GM23248 (cell line): ENCODE measurements around the gene ESRP2. TPM values are rescaled to one million over a fixed set of nuclear protein-coding genes. Genes with fewer than 3 reads are reported as not detected.

Experiments used
- DNase-seq: peaks from one replicate; pipeline ENCODE4 v3.0.0-alpha.2; 2015
- H2AFZ ChIP-seq: fragments of 200-600 bp; sonication (generic); 2 replicates; pipeline ENCODE4 v1.6.1; 2016; ENCODE audit warnings: antibody characterized with exemption
- H3F3A ChIP-seq: fragments of 200-600 bp; sonication (generic); 2 replicates; pipeline ENCODE4 v1.6.1; 2016; ENCODE audit warnings: mild to moderate bottlenecking, antibody characterized with exemption, mixed run types; ENCODE audit not compliant: insufficient read depth
- H3K27ac ChIP-seq: fragments of 200-600 bp; sonication (generic); 2 replicates; pipeline ENCODE4 v1.5.1; 2016; ENCODE audit warnings: mild to moderate bottlenecking
- H3K27me3 ChIP-seq: fragments of 200-600 bp; sonication (generic); replicated peaks from 2 replicates; pipeline ENCODE4 v1.6.1; 2016; ENCODE audit warnings: mild to moderate bottlenecking; ENCODE audit not compliant: insufficient read depth
- H3K36me3 ChIP-seq: fragments of 200-600 bp; sonication (generic); 2 replicates; pipeline ENCODE4 v1.6.1; 2016; ENCODE audit warnings: low read depth, mild to moderate bottlenecking
- H3K4me1 ChIP-seq: fragments of 200-600 bp; sonication (generic); 2 replicates; pipeline ENCODE4 v1.6.1; 2016; ENCODE audit warnings: mild to moderate bottlenecking; ENCODE audit not compliant: insufficient read depth
- H3K4me2 ChIP-seq: fragments of 200-600 bp; sonication (generic); one replicate; pipeline ENCODE4 v1.6.1; 2016; ENCODE audit warnings: mild to moderate bottlenecking; ENCODE audit not compliant: unreplicated experiment
- H3K4me3 ChIP-seq: fragments of 200-600 bp; sonication (generic); 2 replicates; pipeline ENCODE4 v1.5.1; 2016; ENCODE audit warnings: mild to moderate bottlenecking
- H3K79me2 ChIP-seq: fragments of 200-600 bp; sonication (generic); 2 replicates; pipeline ENCODE4 v1.6.1; 2016; ENCODE audit warnings: mild to moderate bottlenecking; ENCODE audit not compliant: insufficient read depth
- H3K9ac ChIP-seq: fragments of 200-600 bp; sonication (generic); 2 replicates; pipeline ENCODE4 v1.6.1; 2016; ENCODE audit warnings: mild to moderate bottlenecking
- H3K9me2 ChIP-seq: fragments of 200-600 bp; sonication (generic); 2 replicates; pipeline ENCODE4 v1.6.1; 2016; ENCODE audit warnings: mixed run types, mild to moderate bottlenecking, moderate library complexity; ENCODE audit not compliant: insufficient read depth
- H3K9me3 ChIP-seq: fragments of 200-600 bp; sonication (generic); one replicate; pipeline ENCODE4 v1.6.1; 2017; ENCODE audit warnings: low read depth
- H4K20me1 ChIP-seq: fragments of 200-600 bp; sonication (generic); 2 replicates; pipeline ENCODE4 v1.6.0; 2016; ENCODE audit not compliant: insufficient read depth
- EZH2 ChIP-seq: fragments of 200-600 bp; sonication (generic); IDR thresholded peaks from 2 replicates; pipeline ENCODE4 v1.6.1; 2018; ENCODE audit warnings: antibody characterized with exemption, mild to moderate bottlenecking; ENCODE audit not compliant: insufficient read depth, poor library complexity, severe bottlenecking
- EZH2phosphoT487 ChIP-seq: fragments of 200-600 bp; sonication (generic); IDR thresholded peaks from 2 replicates; pipeline ENCODE4 v1.6.1; 2018; ENCODE audit warnings: antibody characterized with exemption, moderate library complexity, mild to moderate bottlenecking, low read depth; ENCODE audit not compliant: insufficient read depth
- WGBS, 2 experiments: methylation state at CpG; one replicate each; pipeline ENCODE4 v1.1.6; 2015 to 2017; ENCODE audit warnings: low lambda C conversion rate in 2 of 2, low coverage in 1 of 2; ENCODE audit errors: missing lambda C conversion rate in 2 of 2; 5-methylcytosine and 5-hydroxymethylcytosine counted together
- in situ Hi-C: fragments of 300-500 bp; cut with MboI; formaldehyde crosslinking; loops from 2 replicates; pipeline ENCODE4 v1.15.0; 2020
- polyA plus RNA-seq: library from polyadenylated mRNA; unstranded; fragments of >200 nt; fragmentation: Nextera tagmentation; extraction: Ambion mirVana; gene quantifications from 2 replicates; pipeline ENCODE4 v1.2.1, GENCODE V29; 2016
- total RNA-seq: library from RNA; depleted of rRNA; stranded (reverse); fragments of >200 nt; shearing (Covaris generic); gene quantifications from 2 replicates; pipeline ENCODE4 v1.2.3, GENCODE V29; 2014

ESRP2 gene
- total and polyA plus RNA-seq, 2 experiments from 2014 or later = 0.32 to 0.34 TPM

- H3K9me2 ChIP-seq = no peaks in the 10 kb centered on the region
- no peaks in the 10 kb centered on the region for H3K4me1 ChIP-seq
- peaks cover 4% of the 10 kb centered on the region; the same call in 1 of the 2 replicates for H3K79me2 ChIP-seq
- H4K20me1 ChIP-seq = no peaks in the 10 kb centered on the region
- no peak overlapping the region for H3K4me2 ChIP-seq
- H3K27me3 ChIP-seq = no peaks in the 10 kb centered on the region
- TF ChIP-seq EZH2phosphoT487 = no peak
- no peak for TF ChIP-seq EZH2
- H3K9ac ChIP-seq = no peak overlapping the region
- no peak overlapping the region for H3K4me3 ChIP-seq
- no peak for DNase-seq
- no peaks in the 10 kb centered on the region for H3K36me3 ChIP-seq
- H3F3A ChIP-seq = no peaks in the 10 kb centered on the region
- no peaks in the 10 kb centered on the region for H3K9me3 ChIP-seq
- no peak overlapping the region for H3K27ac ChIP-seq
- H2AFZ ChIP-seq = no peak overlapping the region
- in situ Hi-C loops = no loop called here
- WGBS, 2 experiments = 94% methylated on average over 3 of the region's 3 CpGs
These were observed 19.7 kb downstream of the ESRP2 start for GRCh38 chr16:68216240-68216639.

DNA sequence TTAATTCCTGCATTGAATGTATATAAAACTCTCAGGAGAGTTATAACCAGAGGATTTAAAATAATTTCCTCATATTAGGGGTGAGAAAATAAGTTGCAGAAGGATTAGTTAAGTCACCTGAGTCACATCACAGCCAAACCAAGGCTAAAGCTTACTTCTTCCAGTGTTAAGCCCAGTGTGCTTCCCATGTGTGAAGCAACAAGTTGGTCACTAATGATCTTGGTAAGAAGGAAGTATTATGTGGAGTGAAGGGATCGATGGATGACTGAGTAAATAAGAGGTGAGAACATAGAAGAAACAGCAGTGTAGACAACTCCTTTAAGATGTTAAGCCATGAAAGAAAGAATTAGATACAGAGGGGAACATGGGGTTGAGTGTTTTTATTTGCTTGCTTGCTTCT lies 20.6 kb downstream of the ESRP2 start:
- H3K27ac ChIP-seq = no peak overlapping the region
- H3K9me2 ChIP-seq = no peaks in the 10 kb centered on the region
- WGBS, 2 experiments = 100% methylated on average over 1 of the region's 1 CpG
- H3K79me2 ChIP-seq = peaks cover 12% of the 10 kb centered on the region; the same call in 1 of the 2 replicates
- H3K36me3 ChIP-seq = no peaks in the 10 kb centered on the region
- H3K27me3 ChIP-seq = no peaks in the 10 kb centered on the region
- no peak for TF ChIP-seq EZH2
- no peak for TF ChIP-seq EZH2phosphoT487
- H3K9ac ChIP-seq = no peak overlapping the region
- H2AFZ ChIP-seq = no peak overlapping the region
- no peaks in the 10 kb centered on the region for H3F3A ChIP-seq
- DNase-seq = no peak
- in situ Hi-C loops = no loop called here
- H3K9me3 ChIP-seq = no peaks in the 10 kb centered on the region
- no peak overlapping the region for H3K4me3 ChIP-seq
- no peaks in the 10 kb centered on the region for H4K20me1 ChIP-seq
- H3K4me2 ChIP-seq = no peak overlapping the region
- no peaks in the 10 kb centered on the region for H3K4me1 ChIP-seq

- WGBS, 2 experiments = 50 to 57% methylated on average over 3 of the region's 3 CpGs
- Histone ChIP-seq H3K36me3 (no peaks in the 10 kb centered on the region), H2AFZ (no peak overlapping the region), H3K4me1 (no peaks in the 10 kb centered on the region), H3F3A (no peaks in the 10 kb centered on the region), H3K4me3 (no peak overlapping the region), H3K79me2 (peaks cover 12% of the 10 kb centered on the region; the same call in 1 of the 2 replicates), H4K20me1 (no peaks in the 10 kb centered on the region), H3K9ac (no peak overlapping the region), H3K27me3 (no peaks in the 10 kb centered on the region), H3K4me2 (no peak overlapping the region), H3K9me3 (no peaks in the 10 kb centered on the region), H3K9me2 (no peaks in the 10 kb centered on the region), H3K27ac (no peak overlapping the region)
- in situ Hi-C loops = no loop called here
- TF ChIP-seq EZH2phosphoT487 (no peak), EZH2 (no peak)
- DNase-seq = no peak
These were observed 21.2 kb downstream of the ESRP2 start for GRCh38 chr16:68214726-68215125.

GRCh38 chr16:68206245-68206644 lies 29.7 kb downstream of the ESRP2 start:
- H3K9ac ChIP-seq = no peak overlapping the region
- no peak overlapping the region for H3K27ac ChIP-seq
- H3F3A ChIP-seq = no peaks in the 10 kb centered on the region
- H3K9me2 ChIP-seq = 0 out of 2 replicates have a peak, but pooled peaks cover 4% of the 10 kb centered on the region
- H3K9me3 ChIP-seq = no peaks in the 10 kb centered on the region
- H3K4me3 ChIP-seq = no peak overlapping the region
- no peaks in the 10 kb centered on the region for H3K27me3 ChIP-seq
- H3K4me2 ChIP-seq = no peak overlapping the region
- H2AFZ ChIP-seq = no peak overlapping the region
- H3K36me3 ChIP-seq = no peaks in the 10 kb centered on the region
- H4K20me1 ChIP-seq = no peaks in the 10 kb centered on the region
- 94 to 96% methylated on average over 2 of the region's 2 CpGs for WGBS, 2 experiments
- H3K79me2 ChIP-seq = 0 out of 2 replicates have a peak, but pooled peaks cover 8% of the 10 kb centered on the region
- H3K4me1 ChIP-seq = no peaks in the 10 kb centered on the region
- in situ Hi-C loops = no loop called here
- no peak for DNase-seq
- no peak for TF ChIP-seq EZH2phosphoT487
- TF ChIP-seq EZH2 = no peak

GRCh38 chr16:68202091-68202519 lies 33.8 kb downstream of the ESRP2 start:
- Histone ChIP-seq H3K4me3 (no peak overlapping the region), H3K9me3 (no peaks in the 10 kb centered on the region), H2AFZ (no peak overlapping the region), H3K79me2 (no peaks in the 10 kb centered on the region), H3K27me3 (no peaks in the 10 kb centered on the region), H3K4me1 (no peaks in the 10 kb centered on the region), H3K9me2 (0 out of 2 replicates have a peak, but pooled peaks cover 4% of the 10 kb centered on the region), H3K27ac (no peak overlapping the region), H3K36me3 (no peaks in the 10 kb centered on the region), H3K9ac (no peak overlapping the region), H3F3A (no peaks in the 10 kb centered on the region), H3K4me2 (no peak overlapping the region), H4K20me1 (no peaks in the 10 kb centered on the region)
- TF ChIP-seq EZH2phosphoT487 = no peak
- TF ChIP-seq EZH2 = no peak
- DNase-seq = no peak
- in situ Hi-C loops = no loop called here
